Activated CD8-positive, alpha-beta memory T cell treated with anti-CD3 and anti-CD28 coated beads for 4 hours (primary cell): ENCODE measurements around the gene MBD3.
A peak's percentile ranks its signal among the peaks of the same experiment; 100 is the strongest.

ENCODE experiments used
- DNase-seq, 2 donors: peaks; one replicate each; pipeline ENCODE4 v3.0.0-alpha.2; 2020; ENCODE audit warnings: low read depth in 2 of 2

Gene MBD3

DNA sequence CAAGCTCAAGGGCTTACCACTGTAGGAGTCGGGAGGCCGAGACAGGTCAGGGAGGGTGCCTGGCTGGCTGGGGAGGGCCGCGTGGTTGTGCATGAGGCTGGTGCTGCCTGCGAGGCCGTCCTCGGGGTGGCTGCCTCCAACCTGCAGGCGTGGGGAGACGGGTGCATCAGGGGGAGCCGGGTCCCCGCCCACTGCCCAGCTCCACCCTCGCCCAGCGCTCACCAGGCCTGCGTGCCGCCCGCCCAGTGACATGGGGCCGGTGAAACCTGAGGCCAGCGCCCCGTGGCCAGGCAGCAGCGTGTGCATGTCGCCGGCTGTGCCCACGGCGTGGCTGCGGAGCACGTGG is 26.4 kb upstream of the MBD3 start:
- DNase-seq: no peak

DNA sequence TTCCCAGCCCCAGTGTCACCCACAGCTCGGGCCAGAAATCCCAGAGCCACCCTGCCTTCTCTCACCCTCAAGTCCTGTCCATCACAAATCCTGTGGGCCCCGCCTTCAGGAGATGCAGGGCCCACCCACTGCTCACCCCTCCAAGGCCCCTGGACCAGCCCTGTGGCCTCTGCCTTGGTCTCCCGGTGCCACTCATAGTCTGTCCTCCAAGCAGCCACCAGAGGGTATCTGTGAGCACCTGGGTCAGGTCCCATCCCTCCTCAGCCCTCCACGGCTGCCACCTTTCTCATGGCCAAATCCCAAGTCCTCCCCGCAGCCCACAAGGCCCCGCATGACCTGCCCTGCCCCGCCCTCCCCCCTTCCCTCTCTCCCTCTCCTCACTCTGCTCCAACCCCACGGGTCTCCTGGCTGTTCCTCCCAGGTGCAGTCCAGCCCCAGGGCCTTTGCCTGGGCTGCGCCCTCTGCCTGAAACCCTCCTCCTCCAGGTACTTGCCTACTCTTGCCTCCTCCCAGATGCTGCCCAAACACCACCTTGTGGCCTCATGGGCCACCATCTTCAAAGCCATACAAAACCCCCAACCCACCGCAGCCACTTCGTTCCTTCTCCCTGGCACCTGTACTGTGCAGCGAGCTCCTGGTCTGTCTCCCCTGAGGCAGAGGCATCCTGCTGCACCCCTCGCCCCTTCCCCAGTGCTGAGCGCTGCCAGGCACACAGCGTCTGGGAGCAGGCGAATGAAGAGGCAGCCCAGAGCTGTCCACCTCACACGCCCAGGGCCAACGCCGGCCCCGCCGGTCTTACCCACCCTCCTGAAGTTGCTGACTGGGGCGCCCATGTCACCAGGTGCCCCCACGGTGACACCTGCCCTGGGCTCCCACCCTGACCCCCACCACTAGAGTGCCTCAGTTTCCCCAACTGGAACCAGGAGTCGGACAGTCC is 25.8 kb upstream of the MBD3 start:
- no peak for DNase-seq

DNA sequence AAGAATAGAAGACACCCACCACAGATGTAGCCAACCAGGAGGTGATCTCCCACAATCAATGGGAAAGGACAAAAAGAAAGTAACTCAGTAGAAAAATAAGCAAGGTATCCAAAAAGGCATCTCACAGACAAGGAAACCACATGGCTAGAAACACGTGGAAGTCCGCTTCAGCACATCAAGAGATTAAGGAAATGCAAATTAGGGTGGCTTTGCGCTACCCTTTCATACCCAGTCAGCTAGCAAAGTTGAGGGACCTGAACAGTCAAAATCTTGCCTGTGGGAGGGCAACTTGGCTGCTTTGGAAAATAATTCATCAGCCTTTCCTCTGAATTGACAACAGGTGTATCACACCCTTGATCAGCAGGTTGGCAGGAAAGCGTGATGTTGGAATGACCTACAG is 24.2 kb upstream of the MBD3 start:
- no peak for DNase-seq

DNA sequence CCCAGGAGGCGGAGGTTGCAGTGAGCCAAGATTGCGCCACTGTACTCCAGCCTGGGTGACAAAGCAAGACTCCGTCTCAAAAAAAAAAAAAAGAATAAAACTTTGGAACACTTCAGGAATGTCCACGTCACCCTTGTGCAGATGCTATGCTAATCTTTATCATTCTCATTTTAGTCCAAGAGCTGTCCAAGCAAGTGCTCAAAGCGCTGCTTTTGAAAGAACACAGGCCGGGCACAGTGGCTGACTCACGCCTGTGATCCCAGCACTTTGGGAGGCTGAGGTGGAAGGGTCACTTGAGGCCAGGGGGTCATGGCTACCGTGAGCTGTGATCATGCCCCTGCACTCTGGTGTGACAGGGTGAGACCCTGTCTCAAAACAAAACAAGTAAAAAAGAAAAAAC is 23.7 kb upstream of the MBD3 start:
- DNase-seq: no peak

DNA sequence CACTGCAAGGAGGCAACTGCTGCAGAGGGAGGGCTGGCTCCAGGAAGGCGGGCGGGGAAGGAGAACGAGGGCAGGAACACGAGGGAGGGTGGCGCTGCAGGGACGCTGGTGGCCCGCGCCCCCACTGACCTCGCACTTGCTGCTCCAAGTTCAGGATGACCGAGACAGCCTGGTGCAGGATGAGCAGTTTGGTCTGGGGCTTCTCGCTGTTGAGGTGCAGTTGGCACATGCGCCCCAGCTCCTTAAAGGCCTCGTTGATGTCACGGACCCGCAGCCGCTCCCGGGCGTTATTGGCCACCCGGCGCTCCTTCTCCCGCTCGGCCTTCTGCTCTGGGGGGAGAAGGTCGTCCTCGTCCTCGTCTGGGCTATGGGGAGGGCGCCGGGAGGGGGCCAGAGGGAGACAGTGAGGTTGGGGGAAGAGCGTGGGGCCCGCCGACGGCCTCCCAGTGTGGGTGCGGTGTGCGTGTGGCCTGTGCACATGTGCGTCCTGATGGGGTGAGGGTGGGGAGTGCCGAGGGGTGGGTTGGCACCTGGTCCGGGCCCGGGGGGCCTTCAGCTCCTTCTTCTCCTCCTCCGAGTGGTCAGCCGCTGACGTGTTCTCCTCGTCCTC is 22.6 kb upstream of the MBD3 start:
- no peak for DNase-seq

GRCh38 chr19:1613808-1614570 is 21.3 kb upstream of the MBD3 start:
- no peak for DNase-seq

DNA sequence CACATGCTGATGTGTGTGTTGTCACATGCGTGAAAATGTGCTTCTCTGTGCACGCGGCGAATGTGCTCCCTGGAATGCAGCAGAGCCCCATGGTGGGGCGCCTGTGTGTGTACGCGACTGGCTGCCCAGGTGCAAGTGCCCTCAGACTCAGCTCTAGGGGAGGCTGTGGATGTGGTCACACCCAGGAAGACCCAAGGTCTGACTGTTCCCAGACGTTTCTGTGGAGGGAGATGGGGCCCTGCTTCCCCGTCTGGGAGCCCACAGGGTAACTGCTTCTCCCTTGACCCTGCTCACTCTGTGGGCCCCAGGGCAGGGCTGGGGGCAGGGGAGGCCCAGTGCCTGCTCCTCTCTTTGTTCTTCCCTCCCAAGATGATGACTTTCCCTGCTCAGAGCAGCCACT is 20.5 kb upstream of the MBD3 start:
- no peak for DNase-seq

DNA sequence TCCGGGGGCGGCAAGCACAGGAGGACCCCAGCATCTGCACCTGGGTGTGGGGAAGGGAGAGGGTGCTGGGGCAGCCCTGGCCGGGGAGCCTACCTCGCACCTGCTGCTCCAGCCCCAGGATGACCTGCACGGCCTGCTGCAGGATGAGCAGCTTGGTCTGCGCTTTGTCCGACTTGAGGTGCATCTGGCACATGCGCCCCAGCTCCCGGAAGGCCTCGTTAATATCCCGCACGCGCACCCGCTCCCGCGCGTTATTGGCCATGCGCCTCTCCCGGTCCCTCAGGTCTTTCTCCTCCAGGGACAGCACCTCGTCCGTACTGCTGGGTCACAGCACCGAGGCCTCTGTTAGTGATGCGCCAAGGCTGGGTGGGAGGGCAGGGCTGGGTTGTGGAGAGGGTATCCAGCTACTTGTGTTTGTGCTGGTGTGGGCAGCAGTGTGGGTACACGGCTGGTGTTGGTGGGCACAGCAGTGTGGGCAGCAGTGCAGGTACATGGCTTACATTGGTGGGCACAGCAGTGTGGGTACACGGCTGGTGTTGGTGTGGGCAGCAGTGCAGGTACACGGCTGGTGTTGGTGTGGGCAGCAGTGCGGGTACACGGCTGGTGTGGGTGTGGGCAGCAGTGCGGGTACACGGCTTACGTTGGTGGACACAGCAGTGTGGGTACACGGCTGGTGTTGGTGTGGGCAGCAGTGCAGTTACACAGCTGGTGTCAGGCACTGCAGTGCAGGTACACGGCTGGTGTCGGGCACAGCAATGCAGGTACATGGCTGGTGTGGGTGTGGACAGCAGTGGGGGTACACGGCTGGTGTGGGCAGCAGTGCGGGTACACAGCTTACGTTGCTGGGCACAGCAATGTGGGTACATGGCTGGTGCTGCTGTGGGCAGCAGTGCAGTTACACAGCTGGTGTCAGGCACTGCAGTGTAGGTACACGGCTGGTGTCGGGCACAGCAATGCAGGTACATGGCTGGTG is 19.7 kb upstream of the MBD3 start:
- no peak for DNase-seq

GRCh38 chr19:1611353-1611752 is 18.7 kb upstream of the MBD3 start:
- no peak for DNase-seq

DNA sequence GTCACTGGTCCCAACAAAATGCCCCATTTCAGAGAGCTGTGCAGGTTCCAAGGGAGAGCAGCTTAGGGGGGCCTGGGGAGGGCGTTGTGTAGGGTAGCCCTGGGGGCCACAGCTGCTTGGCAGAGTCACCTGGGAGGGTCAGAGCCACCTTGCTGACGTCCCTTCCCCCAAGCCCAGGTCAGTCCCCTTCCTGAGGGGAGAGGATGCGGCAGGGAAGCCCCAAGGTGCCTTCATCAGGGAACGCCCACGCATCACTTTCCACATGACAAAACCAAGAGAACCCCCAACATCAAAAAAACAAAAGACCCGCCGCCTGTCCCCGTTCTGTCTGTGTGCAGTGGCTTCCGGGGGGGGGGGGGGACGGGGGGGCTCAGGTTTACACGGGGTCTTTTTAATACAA is 17.9 kb upstream of the MBD3 start:
- no peak for DNase-seq

GRCh38 chr19:1609680-1610474 is 17.2 kb upstream of the MBD3 start:
- no peak for DNase-seq

DNA sequence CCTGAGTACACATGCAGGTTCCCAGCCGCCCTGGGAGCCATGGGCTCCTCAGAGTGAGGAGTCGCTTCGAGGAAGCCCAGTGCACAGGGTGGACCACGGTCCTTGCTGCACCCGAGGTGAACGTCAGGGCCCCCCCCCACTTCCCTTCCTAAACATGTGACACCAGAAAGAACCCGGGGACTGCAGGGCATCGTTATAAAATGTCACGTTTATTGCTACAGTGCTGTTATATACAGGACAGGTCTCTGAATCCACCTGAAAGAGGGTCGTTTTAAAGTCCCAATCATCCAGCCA is 16.4 kb upstream of the MBD3 start:
- no peak for DNase-seq

DNA sequence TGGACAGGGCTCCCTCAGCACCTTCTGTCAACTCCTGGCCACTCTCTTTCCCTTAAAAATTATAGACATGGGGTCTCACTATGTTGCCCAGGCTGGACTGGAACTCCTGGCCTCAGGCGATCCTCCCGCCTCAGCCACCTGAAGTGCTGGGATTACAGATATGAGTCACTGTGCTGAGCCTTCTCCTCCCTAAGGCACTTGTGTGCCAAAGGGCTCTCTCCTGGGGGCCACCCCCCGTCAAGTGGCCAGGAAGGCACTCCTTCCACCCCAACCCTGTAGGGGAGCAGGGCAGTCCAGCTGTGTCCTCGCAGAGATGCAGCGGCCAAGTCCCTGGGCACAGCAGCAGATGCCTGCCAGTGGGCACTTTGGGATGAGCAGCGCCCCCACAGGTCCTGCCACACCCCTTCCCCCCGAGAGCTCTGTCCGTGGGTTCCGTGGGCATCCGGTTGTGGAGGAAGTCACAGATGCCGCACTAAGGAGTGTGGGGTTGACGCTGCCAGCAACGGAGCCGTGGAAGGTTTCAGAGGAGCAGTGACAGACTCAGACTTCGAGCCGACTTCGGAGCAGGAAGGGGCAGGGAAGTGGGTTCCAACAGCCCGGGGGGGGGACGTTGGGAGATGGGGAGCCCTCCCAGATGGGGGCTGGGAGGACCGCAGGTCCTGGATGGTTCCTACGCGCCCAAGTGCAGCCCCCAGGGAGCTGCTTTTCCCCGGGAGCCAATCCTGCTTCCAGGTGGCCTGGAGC is 15.9 kb upstream of the MBD3 start:
- no peak for DNase-seq

DNA sequence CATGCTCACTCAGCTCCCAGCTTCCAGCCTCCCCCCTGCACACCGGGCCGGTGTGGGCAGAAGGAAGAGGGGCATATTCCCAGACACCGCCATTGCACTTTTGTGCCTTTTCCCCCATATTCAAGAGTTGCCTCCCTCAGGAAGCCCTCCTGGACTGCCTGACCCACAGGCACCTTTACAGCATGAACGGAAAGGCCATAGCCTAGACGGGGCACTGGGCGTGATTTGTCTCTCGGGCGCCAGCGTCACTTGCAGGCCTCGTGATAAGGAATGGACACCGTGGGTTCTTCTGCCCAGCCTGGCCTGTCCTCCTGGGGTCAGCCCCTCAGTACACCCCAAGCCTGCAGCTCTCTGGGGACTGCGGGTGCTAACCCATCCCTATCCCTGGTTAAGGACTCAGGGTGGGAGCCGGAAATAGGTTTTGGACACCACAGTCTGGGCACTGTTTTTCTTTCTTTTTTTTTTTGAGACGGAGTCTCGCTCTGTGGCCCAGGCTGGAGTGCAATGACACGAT is 13.5 kb upstream of the MBD3 start:
- no peak for DNase-seq

DNA sequence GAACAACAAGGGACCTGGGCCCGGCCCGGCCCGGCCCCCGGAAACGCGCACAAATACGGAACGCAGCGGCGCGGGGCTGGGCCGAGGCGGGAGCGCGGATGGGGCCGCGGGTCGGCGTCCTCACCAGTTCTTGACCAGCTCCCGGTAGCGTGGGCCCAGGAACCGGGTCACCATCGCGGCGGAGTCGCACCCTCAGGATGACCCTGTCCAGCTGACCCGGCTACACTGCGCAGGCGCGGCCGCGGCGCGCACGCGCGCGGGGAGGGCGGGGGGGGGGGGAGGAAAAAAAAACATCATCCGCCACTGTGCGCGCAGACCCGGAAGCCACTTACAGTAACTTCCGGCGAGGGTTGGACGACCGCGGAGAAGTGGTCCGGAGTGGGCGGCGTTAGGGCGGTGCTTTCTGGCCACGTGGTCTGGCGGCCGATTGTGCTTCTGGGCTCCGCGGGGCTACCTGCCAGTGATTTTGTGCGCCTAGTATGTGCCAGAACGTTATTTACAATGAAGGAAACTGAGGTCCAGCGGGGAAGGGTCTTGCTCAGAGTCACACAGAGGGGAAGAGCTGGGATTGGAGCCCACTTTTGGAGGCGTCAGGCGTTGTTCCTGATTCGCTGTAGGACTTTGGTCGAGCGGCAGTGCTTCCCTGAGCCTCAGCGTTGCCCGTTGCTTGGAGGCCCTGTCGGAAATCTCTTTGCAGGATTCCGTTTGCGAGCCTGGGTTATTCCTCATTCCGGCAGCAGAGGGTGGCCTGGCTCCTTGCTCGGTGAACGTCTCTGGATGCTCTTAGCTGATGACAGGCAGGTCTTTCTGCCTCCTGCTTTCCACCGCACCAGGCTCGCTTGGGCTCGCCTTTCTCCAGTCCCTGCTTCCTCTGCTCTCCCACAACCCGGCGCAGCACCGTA is 12.8 kb upstream of the MBD3 start, which contains the start of gene UQCR11:
TSS of gene UQCR11 (minus strand) at position 227 of the 902 bp plus-strand sequence. CDS start at position 174, 53 bp downstream.
- peak; percentile 88 to 89 for DNase-seq

DNA sequence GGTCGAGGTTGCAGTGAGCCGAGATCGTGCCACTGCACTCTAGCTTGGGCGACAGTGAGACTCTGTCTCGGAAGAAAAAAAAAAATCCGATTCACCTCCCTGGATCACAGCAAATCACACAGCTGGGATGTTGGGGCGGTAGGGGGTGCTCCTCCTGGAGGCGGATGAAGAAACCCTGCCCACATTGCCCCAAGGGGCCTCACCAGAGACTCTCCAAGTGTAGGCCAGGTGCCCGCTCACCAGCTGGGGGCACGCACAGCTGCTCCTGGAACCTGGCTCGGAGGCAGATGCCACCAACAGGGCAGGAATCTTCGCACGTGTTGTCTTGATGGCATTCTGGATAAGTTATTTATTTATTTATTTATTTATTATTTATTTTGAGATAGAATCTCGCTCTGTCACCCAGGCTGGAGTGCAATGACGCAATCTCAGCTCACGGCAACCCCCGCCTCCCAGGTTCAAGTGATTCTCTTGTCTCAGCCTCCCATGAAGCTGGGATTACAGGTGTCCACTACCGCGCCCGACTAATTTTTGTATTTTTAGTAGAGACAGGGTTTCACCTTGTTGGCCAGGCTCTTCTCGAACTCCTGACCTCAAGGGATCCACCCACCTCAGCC is 9.5 kb upstream of the MBD3 start:
- no peak for DNase-seq

DNA sequence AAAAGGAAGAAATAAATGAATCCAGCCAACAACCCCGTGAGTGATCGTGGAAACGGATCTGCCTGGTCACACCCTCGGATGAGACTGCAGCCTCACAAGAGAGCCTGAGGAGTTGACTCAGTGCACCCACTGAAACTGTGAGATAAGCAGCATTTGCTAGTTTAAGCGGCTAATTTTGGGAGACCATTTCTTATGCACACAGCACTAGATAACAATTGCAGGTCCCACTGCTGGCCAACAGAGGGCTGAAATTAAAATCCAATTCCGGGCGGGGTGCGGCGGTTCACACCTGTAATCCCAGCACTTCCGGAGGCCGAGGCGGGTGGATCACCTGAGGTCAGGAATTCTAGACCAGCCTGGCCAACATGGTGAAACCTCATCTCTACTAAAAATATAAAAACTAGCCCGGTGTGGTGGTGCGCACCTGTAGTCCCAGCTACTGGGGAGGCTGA is 9.0 kb upstream of the MBD3 start:
- no peak for DNase-seq

GRCh38 chr19:1599460-1599846 is 6.8 kb upstream of the MBD3 start:
- no peak for DNase-seq
